Tibial artery (tissue), 4 donors: ENCODE measurements around the gene PFKL.
A peak's percentile ranks its signal among the peaks of the same experiment; 100 is the strongest.

ENCODE experiments used
- DNase-seq, 2 donors: peaks; one replicate each; pipeline ENCODE4 v3.0.0-alpha.2; 2019
- H3K27ac ChIP-seq, 2 donors: fragments of 200-600 bp; sonication (generic) in 1 of 2; 1 replicate in 1 of 2; 2 replicates in 1 of 2; pipeline ENCODE4 v1.5.1; 2018 to 2019; ENCODE audit warnings: mild to moderate bottlenecking in 1 of 2
- H3K27me3 ChIP-seq, 2 donors: fragments of 200-600 bp; sonication (generic) in 1 of 2; one replicate each; pipeline versions ENCODE4 v1.5.1 to v1.6.0; 2016 to 2019
- H3K36me3 ChIP-seq, 3 donors: fragments of 200-600 bp; sonication (generic) in 2 of 3; one replicate each; pipeline ENCODE4 v1.5.1; 2016 to 2019; ENCODE audit warnings: mild to moderate bottlenecking in 2 of 3
- H3K4me1 ChIP-seq, 4 donors: fragments of 200-600 bp; sonication (generic) in 2 of 4; 1 replicate in 3 of 4; 2 replicates in 1 of 4; pipeline ENCODE4 v1.5.1; 2016 to 2019
- H3K4me3 ChIP-seq, 2 donors: fragments of 200-600 bp; sonication (generic) in 1 of 2; 1 replicate in 1 of 2; 2 replicates in 1 of 2; pipeline ENCODE4 v1.5.1; 2018 to 2019; ENCODE audit warnings: mild to moderate bottlenecking in 2 of 2
- H3K9me3 ChIP-seq, 3 donors: fragments of 200-600 bp; sonication (generic) in 1 of 3; one replicate each; pipeline ENCODE4 v1.5.1; 2016 to 2019
- CTCF ChIP-seq, 2 experiments: fragments of 200-600 bp in 1 of 2; fragments of 450-650 bp in 1 of 2; IDR thresholded peaks; one replicate each; pipeline ENCODE4 v1.5.1; 2017 to 2019; ENCODE audit warnings: antibody characterized with exemption in 2 of 2, mild to moderate bottlenecking in 1 of 2, moderate library complexity in 1 of 2
- intact Hi-C: fragments of 100-400 bp; cut with DNase I; formaldehyde crosslinking; loops from one replicate; pipeline ENCODE4 v1.15.0; 2023; ENCODE audit warnings: low total_unique reads

The PFKL gene

GRCh38 chr21:44303490-44303981, 3.7 kb downstream of the PFKL start:
- DNase-seq: no peak
- intact Hi-C loops: loop anchor here (10.0 kb wide), 1 partner anchor 491 kb away; no protein-coding TSS in a partner anchor
- Histone ChIP-seq H3K36me3 (peaks cover 6 to 18% (median 11%) of the 10 kb centered on the region in 3 donors), H3K4me1 (peaks cover 0 to 71% (median 32%) of the 10 kb centered on the region in 4 donors), H3K27me3 (no peaks in the 10 kb centered on the region), H3K4me3 (no peak overlapping the region), H3K9me3 (no peaks in the 10 kb centered on the region), H3K27ac (no peak overlapping the region)
- TF ChIP-seq CTCF (IDR thresholded peaks at IDR 0.05): no peak

GRCh38 chr21:44304011-44304616, 4.3 kb downstream of the PFKL start:
- Histone ChIP-seq H3K27ac (no peak overlapping the region), H3K27me3 (no peaks in the 10 kb centered on the region), H3K4me3 (no peak overlapping the region), H3K4me1 (peaks cover 0 to 66% (median 29%) of the 10 kb centered on the region in 4 donors), H3K36me3 (peaks cover 6 to 23% (median 11%) of the 10 kb centered on the region in 3 donors), H3K9me3 (no peaks in the 10 kb centered on the region)
- intact Hi-C loops: loop anchor here (10.0 kb wide), 1 partner anchor 491 kb away; no protein-coding TSS in a partner anchor
- DNase-seq: no peak
- TF ChIP-seq CTCF (IDR thresholded peaks at IDR 0.05): no peak

- H3K27ac ChIP-seq: no peak overlapping the region
- no peaks in the 10 kb centered on the region for H3K27me3 ChIP-seq
- DNase-seq: no peak
- intact Hi-C loops: loop anchor here (10.0 kb wide), 1 partner anchor 490 kb away; no protein-coding TSS in a partner anchor
- peak; percentile 40 to 50 for TF ChIP-seq CTCF (IDR thresholded peaks at IDR 0.05)
- H3K9me3 ChIP-seq: no peaks in the 10 kb centered on the region
- H3K4me1 ChIP-seq: peaks cover 0 to 61% (median 25%) of the 10 kb centered on the region in 4 donors
- H3K4me3 ChIP-seq: no peak overlapping the region
- H3K36me3 ChIP-seq: peaks cover 6 to 26% (median 11%) of the 10 kb centered on the region in 3 donors
Observed at GRCh38 chr21:44304877-44305293, 5.0 kb downstream of the PFKL start.

GRCh38 chr21:44305691-44306090, 5.8 kb downstream of the PFKL start:
- no peaks in the 10 kb centered on the region for H3K9me3 ChIP-seq
- H3K36me3 ChIP-seq: peaks cover 9 to 34% (median 15%) of the 10 kb centered on the region in 3 donors
- no peak for TF ChIP-seq CTCF (IDR thresholded peaks at IDR 0.05)
- H3K4me3 ChIP-seq: no peak overlapping the region
- peaks cover 0 to 59% (median 24%) of the 10 kb centered on the region in 4 donors for H3K4me1 ChIP-seq
- intact Hi-C loops: loop anchor here (10.0 kb wide), 1 partner anchor 489 kb away; no protein-coding TSS in a partner anchor
- no peak for DNase-seq
- no peak overlapping the region for H3K27ac ChIP-seq
- no peaks in the 10 kb centered on the region for H3K27me3 ChIP-seq

- DNase-seq: no peak
- peaks cover 20 to 48% (median 30%) of the 10 kb centered on the region in 3 donors for H3K36me3 ChIP-seq
- H3K4me3 ChIP-seq: no peak overlapping the region
- intact Hi-C loops: loop anchor here (10.0 kb wide), 1 partner anchor 488 kb away; no protein-coding TSS in a partner anchor
- no peak for TF ChIP-seq CTCF (IDR thresholded peaks at IDR 0.05)
- H3K27me3 ChIP-seq: no peaks in the 10 kb centered on the region
- H3K27ac ChIP-seq: no peak overlapping the region
- no peaks in the 10 kb centered on the region for H3K9me3 ChIP-seq
- H3K4me1 ChIP-seq: peaks cover 0 to 45% (median 11%) of the 10 kb centered on the region in 4 donors
Observed at GRCh38 chr21:44306936-44307704, 7.3 kb downstream of the PFKL start.
